Measurements from ENCODE around the gene GRN.

GRN gene

DNA sequence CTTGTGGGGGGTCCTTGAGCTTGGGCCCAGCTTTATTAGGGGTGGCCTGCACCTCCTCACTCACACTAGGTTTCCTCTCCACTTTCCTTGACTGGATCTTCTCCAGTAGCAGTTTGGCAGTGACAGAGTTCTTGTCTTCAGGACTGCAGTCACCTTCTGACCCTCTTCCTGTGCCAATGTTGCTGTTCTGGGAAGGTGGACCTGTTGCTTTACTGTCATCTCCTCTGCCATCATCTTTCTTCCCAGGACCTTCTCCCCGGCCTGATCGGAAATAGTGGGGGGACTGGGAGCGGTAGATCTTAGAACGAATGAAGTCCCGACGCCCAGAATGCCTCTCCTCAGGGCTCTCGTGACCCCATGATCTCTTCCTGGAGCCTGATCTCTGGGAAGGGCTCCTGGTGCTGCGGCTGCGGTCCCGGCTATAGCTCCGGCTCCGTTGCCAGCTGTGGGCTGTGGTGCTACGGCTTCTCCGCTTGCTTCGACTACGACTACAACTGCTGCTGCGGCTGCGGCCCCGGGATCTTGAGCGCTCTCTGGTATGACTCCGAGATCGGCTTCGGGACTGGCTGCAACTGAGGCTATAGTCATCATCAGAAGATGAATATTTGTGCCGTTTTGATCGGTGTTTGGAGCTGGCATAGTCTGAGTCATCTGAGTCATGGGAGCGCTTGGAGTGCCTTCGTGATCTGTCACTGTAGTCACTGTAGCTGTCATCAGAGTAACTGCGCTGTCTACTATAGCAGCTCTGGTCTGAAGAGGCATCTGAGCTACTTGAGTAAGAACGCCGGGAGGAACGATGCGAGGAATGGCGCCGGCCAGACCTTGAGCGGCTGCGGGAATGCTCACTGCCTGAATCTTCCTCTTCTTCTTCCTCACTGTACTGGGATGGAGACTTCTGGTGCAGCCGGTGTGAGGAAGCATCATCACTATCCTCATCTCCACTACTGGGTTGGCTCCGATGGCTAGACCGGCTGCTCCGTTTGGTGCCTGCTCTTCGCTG is 53.9 kb downstream of the GRN start:
- Histone ChIP-seq H3K9me2 (replicated peaks; ENCODE audit: control insufficient read depth, low read length) (no peaks in the 10 kb centered on the region), H3F3A (ENCODE audit: control insufficient read depth, insufficient read depth) (no peaks in the 10 kb centered on the region), H3K4me2 (ENCODE audit: low read length) (no peak overlapping the region), H3K4me1 (ENCODE audit: control insufficient read depth, low read length) (peaks cover 13% of the 10 kb centered on the region), H4K20me1 (ENCODE audit: control insufficient read depth, insufficient read depth, low read depth, low read length) (no peaks in the 10 kb centered on the region), H3K79me2 (ENCODE audit: control insufficient read depth, low read length) (no peaks in the 10 kb centered on the region), H3K4me3 (ENCODE audit: low read length) (no peak overlapping the region), H3K27ac (ENCODE audit: low read depth, low read length) (no peak overlapping the region), H3K9me3 (ENCODE audit: control insufficient read depth, insufficient read depth, low read length) (no peaks in the 10 kb centered on the region), H3K27me3 (ENCODE audit: control insufficient read depth, low read length) (no peaks in the 10 kb centered on the region), H3K36me3 (ENCODE audit: control insufficient read depth, low read length) (peaks cover 51% of the 10 kb centered on the region)
- TF ChIP-seq, protein P1, sequence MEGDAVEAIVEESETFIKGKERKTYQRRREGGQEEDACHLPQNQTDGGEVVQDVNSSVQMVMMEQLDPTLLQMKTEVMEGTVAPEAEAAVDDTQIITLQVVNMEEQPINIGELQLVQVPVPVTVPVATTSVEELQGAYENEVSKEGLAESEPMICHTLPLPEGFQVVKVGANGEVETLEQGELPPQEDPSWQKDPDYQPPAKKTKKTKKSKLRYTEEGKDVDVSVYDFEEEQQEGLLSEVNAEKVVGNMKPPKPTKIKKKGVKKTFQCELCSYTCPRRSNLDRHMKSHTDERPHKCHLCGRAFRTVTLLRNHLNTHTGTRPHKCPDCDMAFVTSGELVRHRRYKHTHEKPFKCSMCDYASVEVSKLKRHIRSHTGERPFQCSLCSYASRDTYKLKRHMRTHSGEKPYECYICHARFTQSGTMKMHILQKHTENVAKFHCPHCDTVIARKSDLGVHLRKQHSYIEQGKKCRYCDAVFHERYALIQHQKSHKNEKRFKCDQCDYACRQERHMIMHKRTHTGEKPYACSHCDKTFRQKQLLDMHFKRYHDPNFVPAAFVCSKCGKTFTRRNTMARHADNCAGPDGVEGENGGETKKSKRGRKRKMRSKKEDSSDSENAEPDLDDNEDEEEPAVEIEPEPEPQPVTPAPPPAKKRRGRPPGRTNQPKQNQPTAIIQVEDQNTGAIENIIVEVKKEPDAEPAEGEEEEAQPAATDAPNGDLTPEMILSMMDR (IDR thresholded peaks at IDR 0.05; ENCODE audit: low read depth, low read length, poor library complexity, severe bottlenecking) = no peak
- no peak for TF ChIP-seq EZH2phosphoT487 (IDR thresholded peaks at IDR 0.05; ENCODE audit: borderline replicate concordance, low read length)

GRCh38 chr17:44400226-44400847 is 55.2 kb downstream of the GRN start:
- Histone ChIP-seq H3K36me3 (ENCODE audit: control insufficient read depth, low read length) (peaks cover 58% of the 10 kb centered on the region), H3K79me2 (ENCODE audit: control insufficient read depth, low read length) (no peaks in the 10 kb centered on the region)

More at GRCh38 chr17:44400226-44400847, 55.2 kb downstream of the GRN start:
- no peaks in the 10 kb centered on the region for H3K9me2 ChIP-seq (replicated peaks; ENCODE audit: control insufficient read depth, low read length)
- no peak overlapping the region for H3K4me3 ChIP-seq (ENCODE audit: low read length)
- no peaks in the 10 kb centered on the region for H4K20me1 ChIP-seq (ENCODE audit: control insufficient read depth, insufficient read depth, low read depth, low read length)
- H3K9me3 ChIP-seq (ENCODE audit: control insufficient read depth, insufficient read depth, low read length) = no peaks in the 10 kb centered on the region
- no peak for TF ChIP-seq EZH2phosphoT487 (IDR thresholded peaks at IDR 0.05; ENCODE audit: borderline replicate concordance, low read length)
- TF ChIP-seq, protein P1 (IDR thresholded peaks at IDR 0.05; ENCODE audit: low read depth, low read length, poor library complexity, severe bottlenecking) = peak; percentile 65
- H3K4me2 ChIP-seq (ENCODE audit: low read length) = no peak overlapping the region
- no peaks in the 10 kb centered on the region for H3K27me3 ChIP-seq (ENCODE audit: control insufficient read depth, low read length)
- H3F3A ChIP-seq (ENCODE audit: control insufficient read depth, insufficient read depth) = no peaks in the 10 kb centered on the region
- H3K27ac ChIP-seq (ENCODE audit: low read depth, low read length) = no peak overlapping the region
- peaks cover 13% of the 10 kb centered on the region for H3K4me1 ChIP-seq (ENCODE audit: control insufficient read depth, low read length)
